Astrocyte (in vitro differentiated cells and primary cell): ENCODE results near the gene MYO1B.

Experiments
- EZH2 ChIP-seq: IDR thresholded peaks from 2 replicates; pipeline ENCODE4 v1.6.1; 2012; ENCODE audit warnings: mild to moderate bottlenecking, low read length, inconsistent platforms; ENCODE audit not compliant: insufficient read depth
- TF ChIP-seq, protein P1 (sequence below): IDR thresholded peaks from 2 replicates; pipeline ENCODE4 v1.5.1; 2011; ENCODE audit warnings: low read depth, mild to moderate bottlenecking, inconsistent platforms, low read length, moderate library complexity; ENCODE audit not compliant: insufficient read depth

DNA sequence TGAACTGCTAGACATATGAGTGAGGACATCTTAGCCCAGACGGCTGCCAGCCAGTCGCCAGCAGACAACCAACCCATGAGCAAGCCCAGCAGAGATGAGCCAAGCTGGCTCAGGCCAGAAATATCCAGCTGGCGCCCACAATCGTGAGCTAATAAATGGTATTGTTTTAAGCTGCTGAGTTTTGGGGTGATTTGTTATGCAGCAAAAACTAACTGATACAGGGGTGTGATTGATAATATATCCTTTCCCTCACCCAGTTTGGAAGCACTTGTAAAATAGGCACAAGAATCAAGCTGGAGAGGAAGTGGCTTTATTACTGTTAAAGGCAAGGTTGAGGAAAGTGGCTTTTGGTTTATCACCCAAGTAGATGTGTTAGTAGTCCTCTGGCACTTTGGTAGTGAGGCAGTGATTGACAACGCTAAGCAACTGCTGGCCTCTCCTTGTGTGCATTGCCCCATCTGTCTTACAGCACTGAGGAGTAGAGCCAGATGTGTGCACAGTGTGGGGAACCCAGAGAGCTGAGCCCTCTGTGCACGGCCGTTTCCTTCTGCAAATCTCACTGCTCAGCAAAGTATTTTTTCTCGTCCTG, 110.1 kb downstream of the MYO1B start:
- TF ChIP-seq, protein P1, sequence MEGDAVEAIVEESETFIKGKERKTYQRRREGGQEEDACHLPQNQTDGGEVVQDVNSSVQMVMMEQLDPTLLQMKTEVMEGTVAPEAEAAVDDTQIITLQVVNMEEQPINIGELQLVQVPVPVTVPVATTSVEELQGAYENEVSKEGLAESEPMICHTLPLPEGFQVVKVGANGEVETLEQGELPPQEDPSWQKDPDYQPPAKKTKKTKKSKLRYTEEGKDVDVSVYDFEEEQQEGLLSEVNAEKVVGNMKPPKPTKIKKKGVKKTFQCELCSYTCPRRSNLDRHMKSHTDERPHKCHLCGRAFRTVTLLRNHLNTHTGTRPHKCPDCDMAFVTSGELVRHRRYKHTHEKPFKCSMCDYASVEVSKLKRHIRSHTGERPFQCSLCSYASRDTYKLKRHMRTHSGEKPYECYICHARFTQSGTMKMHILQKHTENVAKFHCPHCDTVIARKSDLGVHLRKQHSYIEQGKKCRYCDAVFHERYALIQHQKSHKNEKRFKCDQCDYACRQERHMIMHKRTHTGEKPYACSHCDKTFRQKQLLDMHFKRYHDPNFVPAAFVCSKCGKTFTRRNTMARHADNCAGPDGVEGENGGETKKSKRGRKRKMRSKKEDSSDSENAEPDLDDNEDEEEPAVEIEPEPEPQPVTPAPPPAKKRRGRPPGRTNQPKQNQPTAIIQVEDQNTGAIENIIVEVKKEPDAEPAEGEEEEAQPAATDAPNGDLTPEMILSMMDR, result no peak
- TF ChIP-seq EZH2, result no peak
